ENCODE results near the gene AHNAK2.

The AHNAK2 gene

DNA sequence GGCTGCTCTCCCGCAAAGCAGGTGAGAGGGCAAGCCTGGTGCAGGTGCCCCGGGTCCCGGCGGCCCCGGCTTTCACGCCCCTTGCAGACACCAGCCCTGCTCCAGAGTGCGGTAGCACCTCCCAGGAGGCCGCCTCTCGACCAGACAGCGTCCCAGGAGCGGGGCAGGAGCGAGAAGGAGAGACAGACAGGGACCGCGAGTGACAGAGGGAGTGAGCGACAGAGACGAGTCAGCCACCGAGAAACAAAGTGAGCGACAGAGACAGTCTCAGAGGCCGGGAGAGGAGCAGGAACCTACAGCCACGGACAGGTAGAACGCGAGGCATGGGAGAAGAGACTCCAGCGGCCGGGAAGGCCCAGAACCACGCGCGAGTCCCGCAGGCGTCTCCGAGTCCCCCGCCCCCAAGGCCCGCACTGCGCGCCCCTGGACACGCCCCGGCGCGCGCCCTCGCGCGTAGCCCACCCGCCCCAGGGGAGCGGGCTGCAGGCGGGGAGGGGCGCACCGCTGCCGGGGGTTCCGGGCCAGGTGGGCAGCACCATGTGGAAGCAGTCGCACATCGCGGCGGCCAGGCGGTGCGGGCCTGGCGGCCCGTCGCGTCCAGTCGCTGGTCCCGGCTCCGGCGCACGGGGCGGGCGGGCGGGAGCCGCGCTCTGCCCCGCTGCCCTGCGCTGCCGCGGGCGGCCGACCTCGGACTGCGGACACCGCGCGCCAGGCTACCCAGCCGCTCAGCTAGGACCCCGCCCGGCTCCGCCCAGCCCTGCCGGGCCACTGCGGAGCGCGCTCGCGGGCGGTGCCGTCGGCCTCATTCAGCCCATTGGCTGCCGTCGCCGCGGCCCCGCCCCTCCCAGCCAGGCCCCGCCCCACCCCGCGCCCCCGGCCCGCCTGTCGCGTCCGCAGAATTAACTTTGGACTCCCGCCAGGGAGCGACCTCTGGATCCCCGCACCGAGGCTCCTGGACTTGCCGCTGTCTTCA is at the start of gene AHNAK2:
Gene AHNAK2, minus strand, starts transcription at position 694 of the 973 bp plus-strand sequence. Its CDS starts 137 bp downstream, at position 557.
- TF ChIP-seq GATA2 (IDR thresholded peaks at IDR 0.05; ENCODE audit: low read depth, low read length) = no peak
- TF ChIP-seq GATA3 (IDR thresholded peaks at IDR 0.05; ENCODE audit: low read depth, low read length) = no peak

- TF ChIP-seq GATA2 (IDR thresholded peaks at IDR 0.05; ENCODE audit: low read depth, low read length) = no peak
- no peak for TF ChIP-seq GATA3 (IDR thresholded peaks at IDR 0.05; ENCODE audit: low read depth, low read length)
Observed at GRCh38 chr14:105026802-105027563, 48.8 kb upstream of the AHNAK2 start.

DNA sequence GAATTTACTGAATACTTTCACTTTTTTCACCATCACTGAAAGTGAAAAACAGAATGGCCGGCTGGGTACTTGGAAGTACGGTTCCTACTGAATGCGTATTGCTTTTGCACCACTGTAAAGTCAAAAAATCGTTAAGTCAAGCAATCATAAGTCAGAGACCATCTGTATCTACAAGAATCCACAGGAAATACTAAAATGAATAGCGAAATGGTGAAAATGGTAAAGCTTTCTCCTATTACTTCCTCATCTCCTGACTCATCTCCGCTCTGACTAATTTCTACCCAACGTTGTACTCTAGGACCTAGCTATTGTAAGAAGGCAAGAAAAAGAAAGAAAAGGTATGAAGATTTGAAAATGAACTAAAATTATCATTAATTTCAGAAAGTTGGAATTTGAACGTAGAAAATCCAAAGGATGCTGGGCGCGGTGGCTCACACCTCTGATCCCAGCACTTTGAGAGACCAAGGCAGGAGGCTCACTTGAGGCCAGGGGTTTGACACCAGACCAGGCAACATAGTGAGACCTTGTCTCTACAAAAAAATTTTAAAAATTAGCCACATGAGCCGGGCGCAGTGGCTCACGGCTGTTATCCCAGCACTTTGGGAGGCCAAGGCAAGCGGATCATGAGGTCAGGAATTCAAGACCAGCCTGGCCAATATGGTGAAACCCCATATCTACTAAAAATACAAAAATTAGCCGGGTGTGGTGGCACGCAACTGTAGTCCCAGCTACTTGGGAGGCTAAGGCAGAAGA is 48.0 kb upstream of the AHNAK2 start:
- TF ChIP-seq GATA3 (IDR thresholded peaks at IDR 0.05; ENCODE audit: low read depth, low read length) = no peak
- no peak for TF ChIP-seq GATA2 (IDR thresholded peaks at IDR 0.05; ENCODE audit: low read depth, low read length)

- TF ChIP-seq GATA3 (IDR thresholded peaks at IDR 0.05; ENCODE audit: low read depth, low read length) (no peak), GATA2 (IDR thresholded peaks at IDR 0.05; ENCODE audit: low read depth, low read length) (no peak)
Observed at GRCh38 chr14:105025429-105025828, 47.3 kb upstream of the AHNAK2 start.

GRCh38 chr14:105023791-105024480 is 45.8 kb upstream of the AHNAK2 start:
- no peak for TF ChIP-seq GATA3 (IDR thresholded peaks at IDR 0.05; ENCODE audit: low read depth, low read length)
- no peak for TF ChIP-seq GATA2 (IDR thresholded peaks at IDR 0.05; ENCODE audit: low read depth, low read length)

GRCh38 chr14:105023144-105023543 is 45.0 kb upstream of the AHNAK2 start:
- TF ChIP-seq GATA2 (IDR thresholded peaks at IDR 0.05; ENCODE audit: low read depth, low read length) = no peak
- no peak for TF ChIP-seq GATA3 (IDR thresholded peaks at IDR 0.05; ENCODE audit: low read depth, low read length)

GRCh38 chr14:105022276-105022670 is 44.1 kb upstream of the AHNAK2 start:
- TF ChIP-seq GATA3 (IDR thresholded peaks at IDR 0.05; ENCODE audit: low read depth, low read length) (no peak), GATA2 (IDR thresholded peaks at IDR 0.05; ENCODE audit: low read depth, low read length) (no peak)

- no peak for TF ChIP-seq GATA3 (IDR thresholded peaks at IDR 0.05; ENCODE audit: low read depth, low read length)
- no peak for TF ChIP-seq GATA2 (IDR thresholded peaks at IDR 0.05; ENCODE audit: low read depth, low read length)
Observed at GRCh38 chr14:105021656-105022275, 43.6 kb upstream of the AHNAK2 start.

- no peak for TF ChIP-seq GATA3 (IDR thresholded peaks at IDR 0.05; ENCODE audit: low read depth, low read length)
- TF ChIP-seq GATA2 (IDR thresholded peaks at IDR 0.05; ENCODE audit: low read depth, low read length) = no peak
Observed at GRCh38 chr14:105020815-105021655, 42.9 kb upstream of the AHNAK2 start, which contains the start of gene CDCA4. CDCA4 (minus strand) TSS chr14:105021083; CDS start chr14:105011929, 9,154 bp downstream.

DNA sequence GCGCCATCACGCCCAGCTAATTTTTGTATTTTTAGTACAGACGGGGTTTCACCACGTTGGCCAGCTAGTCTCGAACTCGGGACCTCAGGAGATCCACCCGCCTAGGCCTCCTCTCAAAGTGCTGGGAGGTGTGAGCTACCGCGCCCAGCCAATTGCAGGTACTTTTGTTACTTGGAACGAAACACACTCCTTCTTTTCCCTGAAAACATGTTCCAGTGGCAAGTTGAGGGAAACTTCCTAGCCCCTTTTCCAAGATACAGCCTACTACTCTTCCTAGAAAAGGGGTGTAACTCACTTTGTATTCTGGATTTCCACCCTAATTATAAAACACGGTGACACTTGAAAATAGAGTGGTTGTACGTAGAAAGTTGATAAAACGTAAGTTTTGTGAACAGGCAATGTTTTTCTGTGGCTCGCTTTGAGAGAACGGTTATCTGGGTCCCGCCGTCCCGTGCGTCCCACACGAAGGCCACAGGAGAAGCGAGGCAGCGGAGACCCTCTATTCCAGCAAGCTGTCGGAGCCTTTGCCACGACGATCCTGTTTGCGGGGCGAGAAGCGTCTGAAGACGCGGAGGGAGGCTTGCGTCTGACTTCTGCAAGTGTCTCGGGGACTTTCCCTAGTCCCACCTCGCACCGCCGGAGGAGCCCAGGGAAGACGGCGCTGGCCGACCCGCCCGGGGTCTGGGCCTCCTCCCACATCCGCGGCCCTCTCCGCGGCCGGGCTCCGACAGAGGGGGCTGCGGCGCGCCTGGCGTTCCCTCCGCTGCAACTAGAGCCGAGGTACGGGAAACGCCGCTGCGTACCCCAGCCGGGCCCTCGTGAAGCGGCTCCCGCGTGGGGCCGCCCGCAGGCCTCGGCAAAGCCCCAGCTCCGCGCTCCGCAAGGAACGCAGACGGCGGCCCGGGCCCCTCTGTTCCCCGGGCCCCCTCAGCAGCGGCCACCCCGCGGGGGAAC is 42.0 kb upstream of the AHNAK2 start:
- TF ChIP-seq GATA3 (IDR thresholded peaks at IDR 0.05; ENCODE audit: low read depth, low read length) (no peak), GATA2 (IDR thresholded peaks at IDR 0.05; ENCODE audit: low read depth, low read length) (no peak)

GRCh38 chr14:105018414-105018813 is 40.2 kb upstream of the AHNAK2 start:
- TF ChIP-seq GATA2 (IDR thresholded peaks at IDR 0.05; ENCODE audit: low read depth, low read length) (no peak), GATA3 (IDR thresholded peaks at IDR 0.05; ENCODE audit: low read depth, low read length) (no peak)
